H1 (cell line): ENCODE measurements around the gene ABCA6.

ENCODE experiments used
- EGR1 ChIP-seq: IDR thresholded peaks from 2 replicates; pipeline ENCODE4 v1.6.1; 2011; ENCODE audit warnings: low read depth, low read length, borderline replicate concordance
- HDAC2 ChIP-seq, 2 experiments: fragments of 300-600 bp in 1 of 2; sonication (generic) in 1 of 2; IDR thresholded peaks; 2 replicates each; pipeline ENCODE4 v1.6.1; 2011 to 2012; ENCODE audit warnings: low read depth in 2 of 2, low read length in 2 of 2, mild to moderate bottlenecking in 2 of 2, moderate library complexity in 2 of 2, borderline replicate concordance in 1 of 2, inconsistent platforms in 1 of 2
- KDM5A ChIP-seq: fragments of 200-600 bp; IDR thresholded peaks from 2 replicates; pipeline ENCODE4 v1.7.1; 2012; ENCODE audit warnings: mild to moderate bottlenecking, low read length, inconsistent platforms, mixed read lengths
- POLR2AphosphoS5 ChIP-seq: IDR thresholded peaks from 2 replicates; pipeline ENCODE4 v1.6.1; 2011; ENCODE audit warnings: low read depth, low read length
- RFX5 ChIP-seq: IDR thresholded peaks from 2 replicates; pipeline ENCODE4 v1.6.1; 2011; ENCODE audit warnings: low read depth, low read length, improper control_type of control experiment, borderline replicate concordance
- SIX5 ChIP-seq: IDR thresholded peaks from 2 replicates; pipeline ENCODE4 v1.6.1; 2011; ENCODE audit warnings: mild to moderate bottlenecking, low read depth, low read length
- TF ChIP-seq, protein P1 (sequence below), 3 experiments: IDR thresholded peaks; 1 replicate in 2 of 3; 2 replicates in 1 of 3; pipeline versions ENCODE4 v1.5.1 to v1.6.1; 2011; ENCODE audit warnings: low read length in 3 of 3, mild to moderate bottlenecking in 3 of 3, inconsistent platforms in 2 of 3, low read depth in 1 of 3, moderate library complexity in 1 of 3; ENCODE audit not compliant: insufficient read depth in 1 of 3; ENCODE audit errors: control extremely low read depth in 1 of 3

DNA sequence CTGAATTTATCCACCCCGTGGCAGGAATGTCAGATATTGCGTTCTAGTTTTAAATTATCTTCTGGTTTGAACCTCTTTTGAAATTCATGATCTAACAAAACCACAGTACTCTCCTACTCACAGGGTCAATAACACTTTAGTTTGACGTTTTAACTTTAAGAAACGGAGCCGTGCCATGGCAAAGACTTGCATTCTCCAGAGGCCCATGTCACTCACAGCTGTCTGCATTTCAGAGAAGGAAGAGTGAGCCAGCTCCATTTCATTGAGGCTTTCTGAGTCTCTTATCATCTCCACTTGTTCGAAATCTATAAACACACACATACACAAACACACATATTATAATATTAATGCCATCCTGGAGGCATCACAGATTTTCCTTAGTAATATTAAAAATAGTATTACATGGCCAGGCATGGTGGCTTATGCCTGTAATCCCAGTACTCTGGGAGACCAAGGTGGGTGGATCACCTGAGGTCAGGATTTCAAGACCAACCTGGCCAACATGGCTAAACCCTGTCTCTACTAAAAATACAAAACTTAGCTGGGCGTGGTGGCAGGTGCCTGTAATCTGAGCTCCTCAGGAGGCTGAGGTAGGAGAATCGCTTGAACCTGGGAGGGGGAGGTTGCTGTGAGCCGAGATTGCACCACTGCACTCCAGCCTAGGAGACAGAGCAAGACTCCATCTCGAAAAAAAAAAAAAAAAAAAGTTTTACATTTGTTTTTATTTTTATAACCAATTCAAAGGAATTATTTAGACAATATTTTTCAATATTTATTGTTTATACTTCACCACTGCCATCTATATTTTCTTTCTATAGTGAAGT is 35.6 kb downstream of the ABCA6 start:
- TF ChIP-seq POLR2AphosphoS5 (no peak), RFX5 (no peak), EGR1 (no peak), SIX5 (no peak), KDM5A (no peak), HDAC2 (IDR thresholded peaks at IDR 0.05; ENCODE audit: borderline replicate concordance in 1 of 2, low read depth in 2 of 2, low read length in 2 of 2) (no peak)
- TF ChIP-seq, protein P1, sequence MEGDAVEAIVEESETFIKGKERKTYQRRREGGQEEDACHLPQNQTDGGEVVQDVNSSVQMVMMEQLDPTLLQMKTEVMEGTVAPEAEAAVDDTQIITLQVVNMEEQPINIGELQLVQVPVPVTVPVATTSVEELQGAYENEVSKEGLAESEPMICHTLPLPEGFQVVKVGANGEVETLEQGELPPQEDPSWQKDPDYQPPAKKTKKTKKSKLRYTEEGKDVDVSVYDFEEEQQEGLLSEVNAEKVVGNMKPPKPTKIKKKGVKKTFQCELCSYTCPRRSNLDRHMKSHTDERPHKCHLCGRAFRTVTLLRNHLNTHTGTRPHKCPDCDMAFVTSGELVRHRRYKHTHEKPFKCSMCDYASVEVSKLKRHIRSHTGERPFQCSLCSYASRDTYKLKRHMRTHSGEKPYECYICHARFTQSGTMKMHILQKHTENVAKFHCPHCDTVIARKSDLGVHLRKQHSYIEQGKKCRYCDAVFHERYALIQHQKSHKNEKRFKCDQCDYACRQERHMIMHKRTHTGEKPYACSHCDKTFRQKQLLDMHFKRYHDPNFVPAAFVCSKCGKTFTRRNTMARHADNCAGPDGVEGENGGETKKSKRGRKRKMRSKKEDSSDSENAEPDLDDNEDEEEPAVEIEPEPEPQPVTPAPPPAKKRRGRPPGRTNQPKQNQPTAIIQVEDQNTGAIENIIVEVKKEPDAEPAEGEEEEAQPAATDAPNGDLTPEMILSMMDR (IDR thresholded peaks at IDR 0.05; ENCODE audit: control extremely low read depth in 1 of 3, insufficient read depth in 1 of 3, low read depth in 1 of 3, low read length in 3 of 3): no peak
